ENCODE results near the gene HNRNPL. TPM values are rescaled to one million over a fixed set of nuclear protein-coding genes. Genes with fewer than 3 reads are reported as not detected.

Gene HNRNPL
- total RNA-seq, 2 experiments from 2014 or later: 517 to 535 TPM

Other genes starting within 250 kb of the HNRNPL start
- 100 to 1,000 TPM; 282 to 313 TPM for gene MAP4K1, start 232.0 kb downstream of the HNRNPL start, total RNA-seq
- gene EIF3K, start 230.8 kb downstream of the HNRNPL start, total RNA-seq: 100 to 1,000 TPM; 309 to 318 TPM
- 100 to 1,000 TPM; 337 to 354 TPM for gene ACTN4, start 202.3 kb downstream of the HNRNPL start, total RNA-seq
- gene CAPN12, start 105.5 kb downstream of the HNRNPL start, total RNA-seq: 1 to 10 TPM; 3.5 to 3.7 TPM
- gene LGALS7, start 76.5 kb downstream of the HNRNPL start, total RNA-seq: not detected
- not detected for gene LGALS7B, start 60.8 kb downstream of the HNRNPL start, total RNA-seq
- gene LGALS4, start 37.0 kb downstream of the HNRNPL start, total RNA-seq: 1 to 10 TPM; 2.1 to 2.3 TPM
- 100 to 1,000 TPM; 143 to 144 TPM for gene ECH1, start 18.2 kb downstream of the HNRNPL start, total RNA-seq
- 10 to 100 TPM; 65.0 to 66.9 TPM for gene RINL, start 28.3 kb upstream of the HNRNPL start, total RNA-seq
- 10 to 100 TPM; 45.2 to 47.1 TPM for gene SIRT2, start 49.6 kb upstream of the HNRNPL start, total RNA-seq
- gene NFKBIB, start 50.0 kb upstream of the HNRNPL start, total RNA-seq: 10 to 100 TPM; 31.6 to 32.2 TPM
- under 1 TPM; 0.83 to 0.97 TPM for gene CCER2, start 62.2 kb upstream of the HNRNPL start, total RNA-seq
- 10 to 100 TPM; 33.4 to 37.9 TPM for gene SARS2, start 80.8 kb upstream of the HNRNPL start, total RNA-seq
- gene MRPS12, start 81.0 kb upstream of the HNRNPL start, total RNA-seq: 10 to 100 TPM; 54.8 to 57.5 TPM
- under 1 TPM in 1 of 2 experiments, not detected in 1; 0.35 TPM for gene FBXO17, start 125.8 kb upstream of the HNRNPL start, total RNA-seq
- not detected for gene FBXO27, start 182.6 kb upstream of the HNRNPL start, total RNA-seq
- gene ACP7, start 234.4 kb upstream of the HNRNPL start, total RNA-seq: not detected

Data from activated CD4-positive, alpha-beta T cell treated with anti-CD3 and anti-CD28 coated beads, Interleukin-2, amount 10 ng/mL, durations not matched to agents 7 days and 5 days (primary cell).